NCI-H1048 (cell line): ENCODE data around the gene STK16.
A peak's percentile ranks its signal among the peaks of the same experiment; 100 is the strongest.
"Not testable (repeated sequence)": the region's sequence is repeated elsewhere in the genome, so short reads cannot be mapped to it uniquely, and the experiment has no call there.

ENCODE experiments used
- DNase-seq: peaks from one replicate; lab custom pipeline; 2025; lab: John Stamatoyannopoulos, UW

Gene STK16, protein sequence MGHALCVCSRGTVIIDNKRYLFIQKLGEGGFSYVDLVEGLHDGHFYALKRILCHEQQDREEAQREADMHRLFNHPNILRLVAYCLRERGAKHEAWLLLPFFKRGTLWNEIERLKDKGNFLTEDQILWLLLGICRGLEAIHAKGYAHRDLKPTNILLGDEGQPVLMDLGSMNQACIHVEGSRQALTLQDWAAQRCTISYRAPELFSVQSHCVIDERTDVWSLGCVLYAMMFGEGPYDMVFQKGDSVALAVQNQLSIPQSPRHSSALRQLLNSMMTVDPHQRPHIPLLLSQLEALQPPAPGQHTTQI

GRCh38 chr2:219245148-219245898, at the start of gene STK16, which contains the start of gene GLB1L:
Gene STK16 (plus strand): TSS chr2:219245479. CDS start chr2:219246000, 521 bp downstream.
Gene GLB1L (minus strand): TSS chr2:219245444. CDS start chr2:219243573, 1,871 bp downstream.
- peak; percentile 41 for DNase-seq

GRCh38 chr2:219197388-219197787, 47.9 kb upstream of the STK16 start:
- DNase-seq, result no peak

DNA sequence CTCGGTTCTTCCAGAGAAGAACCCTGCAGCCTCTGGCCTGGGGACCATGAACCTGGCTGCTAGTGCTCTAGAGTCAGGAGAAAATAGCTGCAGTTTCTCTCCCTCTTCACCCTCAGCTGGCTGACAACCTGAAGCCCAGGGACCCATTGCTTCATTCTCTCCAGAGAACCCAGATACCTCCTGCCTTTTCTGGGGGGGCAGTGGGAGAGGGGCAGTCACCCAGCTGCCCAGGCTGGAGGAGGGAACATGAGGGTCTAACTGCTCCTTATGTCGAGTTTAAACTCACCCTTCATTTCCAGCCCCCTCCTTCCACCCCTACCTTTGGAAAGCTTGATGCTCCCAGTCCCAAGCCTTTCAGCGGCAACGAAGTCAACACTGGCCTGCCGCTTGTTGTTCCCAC, 46.3 kb upstream of the STK16 start:
- no peak for DNase-seq

DNA sequence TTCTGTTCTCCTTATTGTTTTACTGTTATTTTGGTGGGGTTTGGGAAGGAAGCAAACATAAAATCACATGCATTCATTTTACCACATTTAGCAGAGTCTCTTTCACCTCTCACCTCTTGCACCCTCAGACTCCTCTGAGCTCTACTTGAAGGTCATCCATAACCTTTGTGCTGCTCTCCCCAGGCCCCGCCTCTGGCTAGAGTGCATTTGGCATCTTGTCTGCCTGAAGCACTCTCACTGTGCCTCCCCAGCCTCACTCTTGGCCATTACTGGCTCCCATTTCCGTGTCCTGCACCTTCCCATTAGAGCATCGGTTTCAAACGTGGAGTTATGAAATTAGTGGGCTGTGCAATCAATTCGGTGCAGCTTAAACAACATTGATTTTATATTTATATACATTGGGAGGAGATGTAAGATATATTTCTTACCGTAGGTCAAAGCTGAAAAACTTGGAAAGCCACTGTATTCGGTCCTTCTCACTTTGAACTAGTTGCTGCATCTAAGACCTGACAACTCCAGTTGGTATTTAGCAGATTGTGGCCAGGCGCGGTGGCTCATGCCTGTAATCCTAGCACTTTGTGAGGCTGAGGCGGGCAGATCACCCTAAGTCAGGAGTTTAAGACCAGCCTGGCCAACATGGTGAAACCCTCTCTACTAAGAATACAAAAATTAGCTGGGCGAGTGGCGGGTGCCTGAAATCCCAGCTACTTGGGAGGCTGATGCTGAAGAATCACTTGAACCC, 45.6 kb upstream of the STK16 start:
- no peak for DNase-seq

GRCh38 chr2:219200502-219201326, 44.6 kb upstream of the STK16 start:
- not testable (repeated sequence) for DNase-seq

GRCh38 chr2:219201331-219201730, 43.9 kb upstream of the STK16 start:
- not testable (repeated sequence) for DNase-seq

GRCh38 chr2:219204425-219205164, 40.7 kb upstream of the STK16 start:
- no peak for DNase-seq

GRCh38 chr2:219205165-219205538, 40.1 kb upstream of the STK16 start:
- DNase-seq, result no peak

DNA sequence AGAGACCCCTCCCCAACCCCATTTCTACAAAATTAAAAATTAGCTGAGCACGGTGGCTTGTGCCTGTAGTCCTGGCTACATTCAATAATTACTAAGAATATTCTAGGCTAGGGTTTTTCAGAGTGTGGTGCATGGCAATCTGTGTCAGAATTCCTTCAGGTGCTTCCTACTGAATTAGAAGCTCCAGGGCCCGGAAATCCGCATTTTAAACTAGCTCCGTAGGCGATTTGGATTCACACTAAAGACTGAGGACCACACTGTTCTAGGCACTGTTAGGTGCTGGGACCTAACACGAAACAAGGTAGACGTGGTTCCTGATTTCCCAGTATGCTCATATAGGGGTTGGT, 39.3 kb upstream of the STK16 start:
- no peak for DNase-seq

DNA sequence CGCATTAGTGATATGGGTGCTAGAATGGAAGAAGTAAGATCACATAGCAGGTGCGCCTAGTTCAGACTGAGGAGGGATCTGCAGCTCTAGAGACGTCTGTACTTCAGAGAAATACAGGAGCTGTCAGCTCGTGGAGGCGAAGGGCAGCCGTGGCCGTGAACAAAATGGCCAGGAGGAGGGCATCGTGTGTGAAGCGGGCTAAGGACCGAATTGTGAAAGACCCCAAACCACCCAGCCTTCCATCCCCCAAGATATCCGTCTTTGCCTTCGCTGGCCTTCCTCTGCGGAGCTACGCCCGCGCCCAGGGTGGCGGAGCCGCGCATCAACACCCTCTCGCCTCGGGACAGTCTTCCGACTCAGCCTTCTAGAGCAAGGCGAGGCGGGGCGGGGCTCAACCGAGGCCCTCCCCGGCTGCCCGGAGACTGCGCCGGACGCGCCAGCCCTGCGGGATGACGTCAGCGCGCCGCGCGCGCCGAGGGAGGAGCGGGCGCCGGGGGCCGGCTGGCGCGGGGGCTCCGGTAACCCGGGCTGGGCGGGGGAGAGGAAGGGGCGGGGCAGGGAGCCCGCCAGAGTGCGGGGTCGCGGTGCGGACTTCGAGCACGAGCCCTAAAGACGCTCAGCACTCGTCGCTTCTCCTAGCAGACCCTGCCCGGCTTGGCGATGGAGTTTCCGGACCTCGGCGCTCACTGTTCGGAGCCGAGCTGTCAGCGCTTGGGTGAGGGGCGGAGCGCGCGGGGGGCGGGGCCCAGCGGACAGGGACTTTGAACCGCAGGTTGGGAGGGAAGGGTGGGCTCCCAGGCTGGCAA, 38.7 kb upstream of the STK16 start, which contains the start of gene ZFAND2B:
ZFAND2B (plus strand) TSS at position 455 of the 806 bp plus-strand sequence; CDS start at position 661, 206 bp downstream.
- DNase-seq, result peak; percentile 78

GRCh38 chr2:219207134-219207883, 38.0 kb upstream of the STK16 start:
- DNase-seq, result no peak

GRCh38 chr2:219207884-219208740, 37.2 kb upstream of the STK16 start:
- no peak for DNase-seq

DNA sequence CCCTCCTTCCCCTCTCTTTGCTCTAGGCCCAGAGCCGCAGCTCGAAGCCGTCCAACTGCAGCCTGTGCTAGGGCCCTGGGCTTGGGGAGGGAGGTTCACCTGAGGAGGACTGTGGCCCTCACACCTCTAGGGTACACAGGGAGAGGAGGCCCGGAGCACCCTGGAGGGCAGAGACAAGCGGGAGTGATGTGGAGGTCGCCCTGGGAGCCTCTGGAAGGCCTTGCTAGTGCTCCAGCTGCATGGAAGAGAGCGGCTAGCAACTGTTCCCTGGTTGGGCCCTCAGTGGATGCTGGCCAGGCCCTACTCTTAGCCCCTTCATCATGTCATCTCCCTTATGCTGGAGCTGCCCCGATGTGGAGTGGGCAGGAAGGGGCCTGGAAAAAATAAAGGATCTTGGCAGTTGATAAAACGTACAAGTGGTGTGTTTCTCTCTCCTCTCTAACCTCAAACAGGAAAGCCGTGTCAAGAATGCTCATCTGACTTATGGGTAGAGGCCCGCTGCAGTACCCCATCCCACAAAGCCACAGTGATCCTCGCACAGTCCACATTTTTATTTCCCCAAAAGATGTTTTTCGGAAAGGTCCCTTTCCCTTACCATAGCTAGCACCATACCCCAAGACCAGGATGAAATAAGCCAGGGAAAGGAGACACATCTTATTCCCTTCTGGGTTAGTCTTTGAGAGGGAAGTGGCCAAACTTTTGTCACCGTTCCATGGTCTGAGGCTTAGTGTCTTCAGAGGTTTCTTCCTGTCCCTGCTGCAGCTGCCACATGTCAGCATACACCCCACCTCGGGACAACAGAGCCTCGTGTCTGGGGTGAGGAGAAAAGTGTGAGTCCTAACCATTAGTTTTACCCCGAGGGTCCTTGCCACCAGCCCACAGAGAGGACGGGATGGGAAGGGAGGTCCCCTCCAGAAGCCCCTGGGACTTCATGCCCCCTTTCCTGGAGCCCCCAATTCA, 35.8 kb upstream of the STK16 start:
- DNase-seq, result no peak

GRCh38 chr2:219210196-219210885, 34.9 kb upstream of the STK16 start:
- no peak for DNase-seq

- DNase-seq, result no peak
These were observed 34.4 kb upstream of the STK16 start for GRCh38 chr2:219210886-219211362.

DNA sequence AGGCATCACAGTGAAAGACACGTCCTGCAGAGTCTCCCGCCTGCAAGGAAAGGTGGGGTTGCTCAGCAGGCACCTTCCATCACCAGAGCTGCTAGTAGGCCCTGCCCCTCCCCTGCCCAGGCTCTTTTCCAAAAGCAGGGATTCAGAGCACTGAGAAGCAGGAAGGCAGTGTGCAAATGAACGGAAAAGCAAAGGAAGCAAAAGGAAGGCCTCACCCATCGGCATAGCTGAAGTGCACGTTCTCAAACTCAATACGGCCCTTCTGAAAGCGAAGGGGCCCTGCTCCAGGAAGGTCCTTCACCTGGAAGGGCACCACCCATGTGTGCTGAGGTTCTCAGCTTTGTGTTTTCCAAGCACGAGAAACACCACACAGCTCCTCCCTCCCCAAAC, 32.3 kb upstream of the STK16 start:
- no peak for DNase-seq
